NK-92 treated with Interleukin-12 subunit alpha and Interleukin-12 subunit beta, amount 100 ng/mL, for 24 hours (cell line): Measurements from ENCODE around the gene XRCC6.
A peak's percentile ranks its signal among the peaks of the same experiment; 100 is the strongest.
"Not testable (repeated sequence)": the region's sequence is repeated elsewhere in the genome, so short reads cannot be mapped to it uniquely, and the experiment has no call there.

Experiments used
- DNase-seq: peaks from one replicate; lab custom pipeline; 2025; lab: John Stamatoyannopoulos, UW

The XRCC6 gene

GRCh38 chr22:41621099-41621910 lies at the start of gene XRCC6:
TSS of gene XRCC6 (plus strand) at chr22:41621295. CDS start at chr22:41622005, 710 bp downstream.
- DNase-seq = peak; percentile 98

- DNase-seq = no peak
Observed at GRCh38 chr22:41571786-41572185, 49.3 kb upstream of the XRCC6 start.

GRCh38 chr22:41572305-41572704 lies 48.8 kb upstream of the XRCC6 start:
- not testable (repeated sequence) for DNase-seq

GRCh38 chr22:41573677-41574076 lies 47.4 kb upstream of the XRCC6 start:
- DNase-seq = no peak

- DNase-seq = no peak
Observed at GRCh38 chr22:41574847-41575381, 46.2 kb upstream of the XRCC6 start.

GRCh38 chr22:41575533-41575932 lies 45.6 kb upstream of the XRCC6 start:
- DNase-seq = no peak

- no peak for DNase-seq
Observed at GRCh38 chr22:41576877-41577276, 44.2 kb upstream of the XRCC6 start.

GRCh38 chr22:41578114-41578513 lies 43.0 kb upstream of the XRCC6 start:
- no peak for DNase-seq

- no peak for DNase-seq
Observed at GRCh38 chr22:41578818-41579217, 42.3 kb upstream of the XRCC6 start.

- DNase-seq = no peak
Observed at GRCh38 chr22:41579297-41579996, 41.6 kb upstream of the XRCC6 start.

- no peak for DNase-seq
Observed at GRCh38 chr22:41579997-41580355, 41.1 kb upstream of the XRCC6 start.

- no peak for DNase-seq
Observed at GRCh38 chr22:41582694-41583093, 38.4 kb upstream of the XRCC6 start.

- DNase-seq = no peak
Observed at GRCh38 chr22:41584881-41585280, 36.2 kb upstream of the XRCC6 start.

- DNase-seq = no peak
Observed at GRCh38 chr22:41585898-41586297, 35.2 kb upstream of the XRCC6 start.

- no peak for DNase-seq
Observed at GRCh38 chr22:41587347-41587723, 33.8 kb upstream of the XRCC6 start.

GRCh38 chr22:41589391-41590241 lies 31.5 kb upstream of the XRCC6 start, which contains the start of gene PMM1:
TSS of gene PMM1 (minus strand) at chr22:41589840. CDS start at chr22:41589805, 35 bp downstream.
- peak; percentile 100 for DNase-seq

- not testable (repeated sequence) for DNase-seq
Observed at GRCh38 chr22:41593336-41593960, 27.6 kb upstream of the XRCC6 start.

GRCh38 chr22:41595703-41596102 lies 25.4 kb upstream of the XRCC6 start:
- DNase-seq = no peak

GRCh38 chr22:41596776-41597634 lies 24.1 kb upstream of the XRCC6 start:
- DNase-seq = no peak

- DNase-seq = no peak
Observed at GRCh38 chr22:41597635-41597953, 23.5 kb upstream of the XRCC6 start.

GRCh38 chr22:41598081-41598480 lies 23.0 kb upstream of the XRCC6 start:
- no peak for DNase-seq
